Caco-2 (cell line): ENCODE results near the gene FIBP. TPM values are rescaled to one million over a fixed set of nuclear protein-coding genes. Genes with fewer than 3 reads are reported as not detected.

Experiments
- BruUV-seq: library from RNA; stranded (reverse); fragments of 400-500 nt; replicated peaks from 2 replicates; lab custom pipeline; 2021; lab: Mats Ljungman, UMichigan
- CTCF ChIA-PET: fragments of 300-600 bp; sonication (Branson Sonifier 250); formaldehyde crosslinking; loops from one replicate; lab custom pipeline; 2022; ENCODE audit warnings: antibody characterized with exemption; lab: Charles Lee
- POLR2A ChIA-PET: fragments of 300-600 bp; sonication (Branson Sonifier 250); formaldehyde crosslinking; loops from one replicate; lab custom pipeline; 2022; ENCODE audit warnings: antibody characterized with exemption; lab: Charles Lee
- DNase-seq, 2 experiments: peaks; one replicate each; pipeline versions ENCODE4 v3.0.0 to v3.0.0-alpha.2; 2020 to 2022
- H3K27me3 ChIP-seq: replicated peaks from 2 replicates; pipeline ENCODE4 v1.6.0; 2011; ENCODE audit warnings: low read length; ENCODE audit not compliant: control insufficient read depth, insufficient read depth
- H3K36me3 ChIP-seq: 2 replicates; pipeline ENCODE4 v1.5.1; 2011; ENCODE audit warnings: low read length; ENCODE audit not compliant: control insufficient read depth, insufficient read depth
- H3K4me1 ChIP-seq: fragments of 250-450 bp; sonication (Bioruptor Pico); 2 replicates; pipeline ENCODE4 v1.5.1; 2020; ENCODE audit warnings: mild to moderate bottlenecking
- H3K4me3 ChIP-seq: 2 replicates; pipeline ENCODE4 v1.5.1; 2011; ENCODE audit warnings: low read depth, mild to moderate bottlenecking, control low read depth, low read length
- H3K9me3 ChIP-seq: fragments of 250-450 bp; sonication (Bioruptor Pico); 2 replicates; pipeline ENCODE4 v1.5.1; 2020; ENCODE audit warnings: mild to moderate bottlenecking, moderate library complexity
- H3K27ac Mint-ChIP-seq: one replicate; pipeline ENCODE4 v1.8.0; 2022; ENCODE audit warnings: mixed read lengths; ENCODE audit not compliant: unreplicated experiment
- H3K27me3 Mint-ChIP-seq: one replicate; pipeline ENCODE4 v1.8.0; 2022; ENCODE audit warnings: mixed read lengths; ENCODE audit not compliant: insufficient read depth, unreplicated experiment
- H3K36me3 Mint-ChIP-seq: one replicate; pipeline ENCODE4 v1.8.0; 2022; ENCODE audit warnings: mild to moderate bottlenecking, mixed read lengths; ENCODE audit not compliant: insufficient read depth, unreplicated experiment
- H3K4me1 Mint-ChIP-seq: one replicate; pipeline ENCODE4 v1.8.0; 2022; ENCODE audit warnings: low read depth, mixed read lengths; ENCODE audit not compliant: unreplicated experiment
- H3K4me3 Mint-ChIP-seq: one replicate; pipeline ENCODE4 v1.8.0; 2022; ENCODE audit warnings: mild to moderate bottlenecking, moderate library complexity, mixed read lengths; ENCODE audit not compliant: unreplicated experiment
- H3K9me3 Mint-ChIP-seq: one replicate; pipeline ENCODE4 v1.8.0; 2022; ENCODE audit warnings: mixed read lengths; ENCODE audit not compliant: unreplicated experiment
- intact Hi-C: fragments of 100-400 bp; cut with micrococcal nuclease; formaldehyde crosslinking; loops from one replicate; pipeline ENCODE4 v1.10.0; 2022; ENCODE audit not compliant: unreplicated experiment
- total RNA-seq: library from RNA; stranded (reverse); gene quantifications from 2 replicates; pipeline ENCODE4 v1.2.3, GENCODE V29; 2022
- TF ChIP-seq, protein P1 (sequence below), 2 experiments: fragments of 200-600 bp in 1 of 2; IDR thresholded peaks; 1 replicate in 1 of 2; 2 replicates in 1 of 2; pipeline versions ENCODE4 v1.5.1 to v1.8.0; 2011 to 2022; ENCODE audit warnings: antibody characterized with exemption in 1 of 2, control low read depth in 1 of 2, inconsistent platforms in 1 of 2, low read depth in 1 of 2, low read length in 1 of 2, mild to moderate bottlenecking in 1 of 2, moderate library complexity in 1 of 2; ENCODE audit not compliant: insufficient read depth in 1 of 2, severe bottlenecking in 1 of 2, unreplicated experiment in 1 of 2

The FIBP gene
- total RNA-seq, 1 experiment from 2014 or later: 61.5 TPM

DNA sequence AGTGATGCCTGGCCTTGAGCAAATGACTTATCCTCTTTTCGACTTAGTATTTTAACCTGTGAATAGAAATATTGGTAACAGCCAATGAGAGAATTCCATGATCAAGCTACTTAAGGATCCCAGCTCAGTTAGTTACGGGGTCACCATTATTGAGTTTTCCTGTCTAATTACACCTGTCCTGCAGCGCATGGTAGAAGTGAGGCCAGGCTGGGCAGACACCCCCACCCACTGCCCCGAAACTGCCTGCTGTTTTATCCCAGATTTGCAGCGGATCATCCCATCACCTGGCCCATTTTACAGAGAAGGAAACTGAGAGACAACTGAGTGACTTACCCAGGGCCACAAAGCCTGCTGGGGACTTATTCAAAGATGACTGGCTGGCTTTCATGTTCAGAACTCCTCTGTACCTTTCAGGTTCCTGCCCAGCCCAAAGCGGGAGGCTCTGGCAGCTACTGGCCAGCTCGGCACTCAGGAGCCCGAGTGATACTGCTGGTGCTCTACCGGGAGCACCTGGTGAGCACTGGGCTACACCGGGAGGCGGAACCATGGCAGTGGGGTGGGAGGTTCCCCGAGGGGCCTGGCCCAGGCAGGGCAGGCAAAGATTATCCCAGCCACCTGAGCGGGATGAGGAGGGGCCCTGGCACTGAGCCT lies 26.6 kb downstream of the FIBP start:
- Mint-ChIP-seq H3K27me3 (no peaks in the 10 kb centered on the region), H3K9me3 (no peaks in the 10 kb centered on the region), H3K4me1 (peaks cover 11% of the 10 kb centered on the region), H3K4me3 (peak overlapping the region; percentile 97), H3K36me3 (peaks cover 70% of the 10 kb centered on the region), H3K27ac (peak overlapping the region; percentile 95)
- peak in 1 of 2 experiments; percentile 32 for DNase-seq
- Histone ChIP-seq H3K36me3 (no peaks in the 10 kb centered on the region), H3K4me1 (peaks cover 8% of the 10 kb centered on the region), H3K27me3 (no peaks in the 10 kb centered on the region), H3K4me3 (peak overlapping the region; percentile 87), H3K9me3 (no peaks in the 10 kb centered on the region)
- BruUV-seq: no TSS peak
- TF ChIP-seq, protein P1, sequence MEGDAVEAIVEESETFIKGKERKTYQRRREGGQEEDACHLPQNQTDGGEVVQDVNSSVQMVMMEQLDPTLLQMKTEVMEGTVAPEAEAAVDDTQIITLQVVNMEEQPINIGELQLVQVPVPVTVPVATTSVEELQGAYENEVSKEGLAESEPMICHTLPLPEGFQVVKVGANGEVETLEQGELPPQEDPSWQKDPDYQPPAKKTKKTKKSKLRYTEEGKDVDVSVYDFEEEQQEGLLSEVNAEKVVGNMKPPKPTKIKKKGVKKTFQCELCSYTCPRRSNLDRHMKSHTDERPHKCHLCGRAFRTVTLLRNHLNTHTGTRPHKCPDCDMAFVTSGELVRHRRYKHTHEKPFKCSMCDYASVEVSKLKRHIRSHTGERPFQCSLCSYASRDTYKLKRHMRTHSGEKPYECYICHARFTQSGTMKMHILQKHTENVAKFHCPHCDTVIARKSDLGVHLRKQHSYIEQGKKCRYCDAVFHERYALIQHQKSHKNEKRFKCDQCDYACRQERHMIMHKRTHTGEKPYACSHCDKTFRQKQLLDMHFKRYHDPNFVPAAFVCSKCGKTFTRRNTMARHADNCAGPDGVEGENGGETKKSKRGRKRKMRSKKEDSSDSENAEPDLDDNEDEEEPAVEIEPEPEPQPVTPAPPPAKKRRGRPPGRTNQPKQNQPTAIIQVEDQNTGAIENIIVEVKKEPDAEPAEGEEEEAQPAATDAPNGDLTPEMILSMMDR (IDR thresholded peaks at IDR 0.05; ENCODE audit: insufficient read depth in 1 of 2, low read depth in 1 of 2, low read length in 1 of 2, severe bottlenecking in 1 of 2, unreplicated experiment in 1 of 2): no peak
- intact Hi-C loops: no loop called here
- CTCF ChIA-PET: interaction anchor here (1.1 to 7.7 kb wide), 4 partner anchors 9 to 150 kb away, joined by 3 to 241 read pairs (median 33); partner anchors contain the start of genes CCDC85B, FIBP and KAT5
- POLR2A ChIA-PET: interaction anchor here (0.6 to 1.1 kb wide), 3 partner anchors 8 to 89 kb away, joined by 5 to 6 read pairs (median 5); partner anchors contain the start of gene FIBP

DNA sequence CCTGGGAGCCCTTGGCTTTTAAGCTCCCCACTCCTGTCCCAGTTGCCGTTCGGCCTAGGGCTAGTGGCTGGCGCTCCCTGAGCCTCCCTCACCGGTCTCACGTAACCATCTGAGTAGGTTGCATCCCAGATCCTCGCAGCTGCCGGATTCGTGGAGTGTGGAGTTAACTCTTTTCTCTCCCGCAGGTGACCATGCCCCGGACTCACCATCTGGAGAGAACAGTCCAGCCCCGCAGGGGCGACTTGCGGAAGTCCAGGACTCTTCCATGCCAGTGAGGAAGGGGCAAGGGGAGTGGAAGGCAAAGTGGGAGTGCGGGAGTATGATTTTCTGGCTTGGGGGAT lies 27.1 kb downstream of the FIBP start:
- Mint-ChIP-seq H3K27me3 (no peaks in the 10 kb centered on the region), H3K4me3 (peak overlapping the region; percentile 97), H3K4me1 (peaks cover 16% of the 10 kb centered on the region), H3K36me3 (peaks cover 75% of the 10 kb centered on the region), H3K27ac (peak overlapping the region; percentile 95), H3K9me3 (no peaks in the 10 kb centered on the region)
- BruUV-seq: no TSS peak
- peak in 1 of 2 experiments; percentile 39 for DNase-seq
- ChIA-PET CTCF (interaction anchor here (0.6 to 7.7 kb wide), 6 partner anchors 9 to 149 kb away, joined by 3 to 241 read pairs (median 16); partner anchors contain the start of genes CCDC85B, FIBP and KAT5), POLR2A (interaction anchor here (0.6 to 1.3 kb wide), 4 partner anchors 8 to 246 kb away, joined by 3 to 6 read pairs (median 4); partner anchors contain the start of genes FIBP and PCNX3)
- Histone ChIP-seq H3K27me3 (no peaks in the 10 kb centered on the region), H3K36me3 (no peaks in the 10 kb centered on the region), H3K4me3 (peak overlapping the region; percentile 87), H3K4me1 (peaks cover 13% of the 10 kb centered on the region), H3K9me3 (no peaks in the 10 kb centered on the region)
- TF ChIP-seq, protein P1 (IDR thresholded peaks at IDR 0.05; ENCODE audit: insufficient read depth in 1 of 2, low read depth in 1 of 2, low read length in 1 of 2, severe bottlenecking in 1 of 2, unreplicated experiment in 1 of 2): no peak
- intact Hi-C loops: no loop called here

DNA sequence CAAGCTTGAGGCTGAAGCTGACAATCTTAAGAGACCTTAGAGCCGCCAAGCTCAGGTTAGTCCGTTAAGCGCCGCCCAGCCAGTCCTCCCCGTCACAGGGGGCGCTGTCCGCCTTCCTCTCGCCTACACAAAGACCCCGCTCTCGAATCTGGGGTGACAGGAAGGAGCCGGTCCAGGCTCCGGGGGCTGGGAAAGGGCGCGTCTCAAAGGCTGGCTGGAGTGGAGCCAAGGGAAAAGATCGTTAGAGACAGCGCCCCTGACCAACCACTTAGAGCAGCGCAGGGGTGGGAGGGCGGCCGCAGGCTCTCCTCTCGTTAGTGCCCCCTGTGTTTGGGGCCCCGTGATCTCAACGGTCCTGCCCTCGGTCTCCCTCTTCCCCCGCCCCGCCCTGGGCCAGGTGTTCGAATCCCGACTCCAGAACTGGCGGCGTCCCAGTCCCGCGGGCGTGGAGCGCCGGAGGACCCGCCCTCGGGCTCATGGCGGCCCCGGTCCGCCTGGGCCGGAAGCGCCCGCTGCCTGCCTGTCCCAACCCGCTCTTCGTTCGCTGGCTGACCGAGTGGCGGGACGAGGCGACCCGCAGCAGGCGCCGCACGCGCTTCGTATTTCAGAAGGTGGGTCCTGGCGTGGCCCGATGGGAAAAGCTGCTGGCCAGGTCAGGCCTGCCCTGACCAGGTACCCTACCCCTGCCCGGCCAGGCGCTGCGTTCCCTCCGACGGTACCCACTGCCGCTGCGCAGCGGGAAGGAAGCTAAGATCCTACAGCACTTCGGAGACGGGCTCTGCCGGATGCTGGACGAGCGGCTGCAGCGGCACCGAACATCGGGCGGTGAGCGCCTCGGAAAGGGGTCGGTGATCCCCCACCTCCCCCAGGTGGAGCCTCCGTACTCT lies 27.8 kb downstream of the FIBP start, which contains the start of gene MUS81:
Gene MUS81, plus strand, starts transcription at position 156 of the 887 bp plus-strand sequence. Its CDS starts 321 bp downstream, at position 477.
- H3K27me3 Mint-ChIP-seq: no peaks in the 10 kb centered on the region
- peaks cover 19% of the 10 kb centered on the region for H3K4me1 Mint-ChIP-seq
- DNase-seq: peak; percentile 96 to 97
- TF ChIP-seq, protein P1 (IDR thresholded peaks at IDR 0.05; ENCODE audit: insufficient read depth in 1 of 2, low read depth in 1 of 2, low read length in 1 of 2, severe bottlenecking in 1 of 2, unreplicated experiment in 1 of 2): peak; percentile 85 to 95
- Histone ChIP-seq H3K36me3 (peaks cover 4% of the 10 kb centered on the region; the same call in 1 of the 2 replicates), H3K27me3 (no peaks in the 10 kb centered on the region), H3K4me1 (peaks cover 15% of the 10 kb centered on the region), H3K9me3 (no peaks in the 10 kb centered on the region), H3K4me3 (peak within 1 kb of the TSS; percentile 87)
- ChIA-PET CTCF (interaction anchor here (0.5 to 7.7 kb wide), 40 partner anchors 9 to 555 kb away, joined by 3 to 241 read pairs (median 4); partner anchors contain the start of genes BANF1, CCDC85B, CTSW and EIF1AD), POLR2A (interaction anchor here (0.6 to 3.0 kb wide), 20 partner anchors 8 to 255 kb away, joined by 3 to 43 read pairs (median 6); partner anchors contain the start of genes BANF1, CCDC85B, FIBP and OVOL1)
- peak within 1 kb of the TSS; percentile 97 for H3K4me3 Mint-ChIP-seq
- H3K9me3 Mint-ChIP-seq: no peaks in the 10 kb centered on the region
- BruUV-seq: TSS peak; percentile 45
- H3K36me3 Mint-ChIP-seq: peaks cover 79% of the 10 kb centered on the region
- peak within 1 kb of the TSS; percentile 95 for H3K27ac Mint-ChIP-seq
- intact Hi-C loops: loop anchor here (1.0 kb wide), 2 partner anchors 28 to 142 kb away; partner anchors contain the start of genes BANF1, EIF1AD and FIBP
